Activated CD4-positive, alpha-beta T cell treated with anti-CD3 and anti-CD28 coated beads for 4 hours (primary cell): ENCODE measurements around the gene SLC16A8.

Source experiments
- DNase-seq, 2 donors: peaks; one replicate each; pipeline ENCODE4 v3.0.0-alpha.2; 2020

The SLC16A8 gene

GRCh38 chr22:38111925-38112355, 28.0 kb upstream of the SLC16A8 start:
- no peak for DNase-seq

GRCh38 chr22:38110863-38111852, 27.2 kb upstream of the SLC16A8 start:
- no peak for DNase-seq

GRCh38 chr22:38110008-38110862, 26.3 kb upstream of the SLC16A8 start, which contains the start of gene BAIAP2L2:
BAIAP2L2 (minus strand) TSS chr22:38110684; CDS start chr22:38110525, 159 bp downstream.
- DNase-seq: no peak

- no peak for DNase-seq
Measured at GRCh38 chr22:38109371-38110001, 25.5 kb upstream of the SLC16A8 start.

- DNase-seq: no peak
Measured at GRCh38 chr22:38108561-38109319, 24.8 kb upstream of the SLC16A8 start.

GRCh38 chr22:38107692-38108515, 23.9 kb upstream of the SLC16A8 start:
- no peak for DNase-seq

GRCh38 chr22:38106814-38107578, 23.0 kb upstream of the SLC16A8 start:
- no peak for DNase-seq

GRCh38 chr22:38104084-38104483, 20.1 kb upstream of the SLC16A8 start:
- no peak for DNase-seq

GRCh38 chr22:38103641-38104040, 19.7 kb upstream of the SLC16A8 start:
- no peak for DNase-seq

GRCh38 chr22:38098410-38099249, 14.6 kb upstream of the SLC16A8 start:
- no peak for DNase-seq

GRCh38 chr22:38097557-38098409, 13.8 kb upstream of the SLC16A8 start:
- DNase-seq: no peak

- DNase-seq: no peak
Measured at GRCh38 chr22:38097058-38097457, 13.1 kb upstream of the SLC16A8 start.

- DNase-seq: no peak
Measured at GRCh38 chr22:38089474-38089851, 5.5 kb upstream of the SLC16A8 start.

- DNase-seq: no peak
Measured at GRCh38 chr22:38088629-38089473, 4.9 kb upstream of the SLC16A8 start.

- no peak for DNase-seq
Measured at GRCh38 chr22:38087855-38088254, 3.9 kb upstream of the SLC16A8 start.

- DNase-seq: no peak
Measured at GRCh38 chr22:38086942-38087341, 3.0 kb upstream of the SLC16A8 start.
